ENCODE measurements around the gene ENDOD1. TPM values are rescaled to one million over a fixed set of nuclear protein-coding genes. Genes with fewer than 3 reads are reported as not detected.
A peak's percentile ranks its signal among the peaks of the same experiment; 100 is the strongest.

The ENDOD1 gene
- polyA plus RNA-seq, 1 experiment = 12.1 TPM

- Histone ChIP-seq H3K9me3 (ENCODE audit: control insufficient read depth, insufficient read depth, low read length) (no peaks in the 10 kb centered on the region; the same call in 1 of the 2 replicates), H3K27me3 (ENCODE audit: control insufficient read depth, insufficient read depth, low read length) (no peaks in the 10 kb centered on the region), H3K4me3 (ENCODE audit: low read depth, low read length) (no peak overlapping the region), H3K27ac (ENCODE audit: low read depth, low read length) (no peak overlapping the region)
- DNase-seq (ENCODE audit: low read depth, low spot score) = no peak
- POLR2A ChIA-PET = no interaction called here
- CTCF ChIA-PET = interaction anchor here (0.6 to 15.4 kb wide), 9 partner anchors 8 to 1271 kb away, joined by 3 to 284 read pairs (median 3); no protein-coding TSS in a partner anchor
- no peak for TF ChIP-seq CTCF (IDR thresholded peaks at IDR 0.05; ENCODE audit: low read depth, low read length)
Measured at GRCh38 chr11:95153857-95154246, 64.2 kb downstream of the ENDOD1 start.

GRCh38 chr11:95154514-95154913 lies 64.9 kb downstream of the ENDOD1 start:
- no peaks in the 10 kb centered on the region; the same call in 1 of the 2 replicates for H3K9me3 ChIP-seq (ENCODE audit: control insufficient read depth, insufficient read depth, low read length)
- POLR2A ChIA-PET = no interaction called here
- H3K4me3 ChIP-seq (ENCODE audit: low read depth, low read length) = no peak overlapping the region
- CTCF ChIA-PET = interaction anchor here (0.6 to 15.4 kb wide), 11 partner anchors 8 to 1271 kb away, joined by 3 to 284 read pairs (median 3); no protein-coding TSS in a partner anchor
- TF ChIP-seq CTCF (IDR thresholded peaks at IDR 0.05; ENCODE audit: low read depth, low read length) = peak; percentile 61
- no peak overlapping the region for H3K27ac ChIP-seq (ENCODE audit: low read depth, low read length)
- H3K27me3 ChIP-seq (ENCODE audit: control insufficient read depth, insufficient read depth, low read length) = no peaks in the 10 kb centered on the region
- DNase-seq (ENCODE audit: low read depth, low spot score) = no peak

- CTCF ChIA-PET = interaction anchor here (0.6 to 15.4 kb wide), 6 partner anchors 9 to 620 kb away, joined by 3 to 284 read pairs (median 3); no protein-coding TSS in a partner anchor
- no peak for TF ChIP-seq CTCF (IDR thresholded peaks at IDR 0.05; ENCODE audit: low read depth, low read length)
- H3K27ac ChIP-seq (ENCODE audit: low read depth, low read length) = no peak overlapping the region
- no peak overlapping the region for H3K4me3 ChIP-seq (ENCODE audit: low read depth, low read length)
- DNase-seq (ENCODE audit: low read depth, low spot score) = no peak
- H3K9me3 ChIP-seq (ENCODE audit: control insufficient read depth, insufficient read depth, low read length) = no peaks in the 10 kb centered on the region; the same call in 1 of the 2 replicates
- POLR2A ChIA-PET = no interaction called here
- no peaks in the 10 kb centered on the region for H3K27me3 ChIP-seq (ENCODE audit: control insufficient read depth, insufficient read depth, low read length)
Measured at GRCh38 chr11:95155385-95155784, 65.7 kb downstream of the ENDOD1 start.

- CTCF ChIA-PET = interaction anchor here (0.6 to 15.4 kb wide), 5 partner anchors 10 to 620 kb away, joined by 3 to 284 read pairs (median 6); no protein-coding TSS in a partner anchor
- DNase-seq (ENCODE audit: low read depth, low spot score) = no peak
- POLR2A ChIA-PET = no interaction called here
Measured at GRCh38 chr11:95156133-95156721, 66.6 kb downstream of the ENDOD1 start.

More at GRCh38 chr11:95156133-95156721, 66.6 kb downstream of the ENDOD1 start:
- H3K27me3 ChIP-seq (ENCODE audit: control insufficient read depth, insufficient read depth, low read length) = peaks cover under 1% of the 10 kb centered on the region
- H3K27ac ChIP-seq (ENCODE audit: low read depth, low read length) = no peak overlapping the region
- H3K4me3 ChIP-seq (ENCODE audit: low read depth, low read length) = no peak overlapping the region
- TF ChIP-seq CTCF (IDR thresholded peaks at IDR 0.05; ENCODE audit: low read depth, low read length) = no peak
- H3K9me3 ChIP-seq (ENCODE audit: control insufficient read depth, insufficient read depth, low read length) = no peaks in the 10 kb centered on the region; the same call in 1 of the 2 replicates
